GM10248 (cell line): ENCODE results near the gene RAPGEF3.
A peak's percentile ranks its signal among the peaks of the same experiment; 100 is the strongest.

ENCODE experiments used
- CTCF ChIA-PET: fragments of 300-600 bp; sonication (Branson Sonifier 250); formaldehyde crosslinking; extraction: SDS; loops from one replicate; lab custom pipeline; 2021; ENCODE audit warnings: antibody characterized with exemption; lab: Yijun Ruan, JAX
- POLR2A ChIA-PET: fragments of 350-650 bp; sonication (Branson Sonifier 250); formaldehyde crosslinking; extraction: SDS; loops from one replicate; lab custom pipeline; 2020; ENCODE audit warnings: antibody characterized with exemption; lab: Yijun Ruan, JAX
- DNase-seq: peaks from one replicate; pipeline ENCODE4 v3.0.0; 2012; ENCODE audit errors: extremely low spot score
- TF ChIP-seq, protein P1 (sequence below): IDR thresholded peaks from 2 replicates; pipeline ENCODE4 v1.5.1; 2012; ENCODE audit warnings: mild to moderate bottlenecking, low read depth; ENCODE audit errors: extremely low read depth, missing control alignments, control extremely low read depth

The RAPGEF3 gene, protein sequence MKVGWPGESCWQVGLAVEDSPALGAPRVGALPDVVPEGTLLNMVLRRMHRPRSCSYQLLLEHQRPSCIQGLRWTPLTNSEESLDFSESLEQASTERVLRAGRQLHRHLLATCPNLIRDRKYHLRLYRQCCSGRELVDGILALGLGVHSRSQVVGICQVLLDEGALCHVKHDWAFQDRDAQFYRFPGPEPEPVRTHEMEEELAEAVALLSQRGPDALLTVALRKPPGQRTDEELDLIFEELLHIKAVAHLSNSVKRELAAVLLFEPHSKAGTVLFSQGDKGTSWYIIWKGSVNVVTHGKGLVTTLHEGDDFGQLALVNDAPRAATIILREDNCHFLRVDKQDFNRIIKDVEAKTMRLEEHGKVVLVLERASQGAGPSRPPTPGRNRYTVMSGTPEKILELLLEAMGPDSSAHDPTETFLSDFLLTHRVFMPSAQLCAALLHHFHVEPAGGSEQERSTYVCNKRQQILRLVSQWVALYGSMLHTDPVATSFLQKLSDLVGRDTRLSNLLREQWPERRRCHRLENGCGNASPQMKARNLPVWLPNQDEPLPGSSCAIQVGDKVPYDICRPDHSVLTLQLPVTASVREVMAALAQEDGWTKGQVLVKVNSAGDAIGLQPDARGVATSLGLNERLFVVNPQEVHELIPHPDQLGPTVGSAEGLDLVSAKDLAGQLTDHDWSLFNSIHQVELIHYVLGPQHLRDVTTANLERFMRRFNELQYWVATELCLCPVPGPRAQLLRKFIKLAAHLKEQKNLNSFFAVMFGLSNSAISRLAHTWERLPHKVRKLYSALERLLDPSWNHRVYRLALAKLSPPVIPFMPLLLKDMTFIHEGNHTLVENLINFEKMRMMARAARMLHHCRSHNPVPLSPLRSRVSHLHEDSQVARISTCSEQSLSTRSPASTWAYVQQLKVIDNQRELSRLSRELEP

DNA sequence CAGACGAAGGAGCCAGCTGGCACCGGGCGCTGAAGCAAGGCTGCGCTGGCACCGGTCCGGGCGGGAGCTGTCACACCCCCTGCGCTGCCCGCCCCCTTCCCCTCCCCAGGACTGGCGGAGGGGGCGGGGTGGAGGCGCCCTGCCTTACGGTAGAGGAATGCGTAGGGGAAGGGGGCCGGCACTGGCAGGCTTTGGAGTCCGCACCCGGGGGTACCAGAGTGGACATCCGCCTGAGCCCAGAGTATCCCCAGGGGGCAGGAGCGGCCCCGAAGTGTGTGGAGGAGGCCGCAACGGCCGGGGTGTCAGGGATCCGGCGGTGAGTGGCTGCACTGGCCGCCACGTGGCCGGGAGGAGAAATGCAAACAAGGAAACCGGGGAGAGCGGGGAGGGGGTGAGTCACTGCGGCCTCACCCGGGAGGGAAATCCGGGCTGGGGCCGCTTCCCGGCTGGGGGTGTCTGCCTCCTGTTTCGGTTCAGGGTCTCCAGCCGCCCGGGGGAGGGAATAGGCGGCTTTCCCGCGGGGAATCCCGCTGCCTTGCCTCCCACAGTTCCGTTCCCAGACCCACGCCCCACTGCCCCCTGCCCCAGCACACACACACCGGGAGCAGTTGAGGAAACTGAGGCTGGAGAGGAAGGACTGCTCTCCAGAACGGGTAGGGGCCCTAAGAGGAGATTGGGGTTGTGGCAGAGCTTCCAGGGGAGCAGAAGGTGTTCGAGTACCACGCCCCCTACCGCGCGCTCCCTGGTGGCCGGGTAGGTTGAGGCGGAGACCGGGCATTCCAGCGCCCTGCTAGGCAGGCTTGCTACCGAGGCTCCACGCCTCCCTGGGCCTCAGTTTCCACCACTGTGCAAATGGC lies at the start of gene RAPGEF3:
Gene RAPGEF3, minus strand, starts transcription at position 47 of the 857 bp plus-strand sequence. CDS start 324 bp downstream, outside the sequence.
- TF ChIP-seq, protein P1, sequence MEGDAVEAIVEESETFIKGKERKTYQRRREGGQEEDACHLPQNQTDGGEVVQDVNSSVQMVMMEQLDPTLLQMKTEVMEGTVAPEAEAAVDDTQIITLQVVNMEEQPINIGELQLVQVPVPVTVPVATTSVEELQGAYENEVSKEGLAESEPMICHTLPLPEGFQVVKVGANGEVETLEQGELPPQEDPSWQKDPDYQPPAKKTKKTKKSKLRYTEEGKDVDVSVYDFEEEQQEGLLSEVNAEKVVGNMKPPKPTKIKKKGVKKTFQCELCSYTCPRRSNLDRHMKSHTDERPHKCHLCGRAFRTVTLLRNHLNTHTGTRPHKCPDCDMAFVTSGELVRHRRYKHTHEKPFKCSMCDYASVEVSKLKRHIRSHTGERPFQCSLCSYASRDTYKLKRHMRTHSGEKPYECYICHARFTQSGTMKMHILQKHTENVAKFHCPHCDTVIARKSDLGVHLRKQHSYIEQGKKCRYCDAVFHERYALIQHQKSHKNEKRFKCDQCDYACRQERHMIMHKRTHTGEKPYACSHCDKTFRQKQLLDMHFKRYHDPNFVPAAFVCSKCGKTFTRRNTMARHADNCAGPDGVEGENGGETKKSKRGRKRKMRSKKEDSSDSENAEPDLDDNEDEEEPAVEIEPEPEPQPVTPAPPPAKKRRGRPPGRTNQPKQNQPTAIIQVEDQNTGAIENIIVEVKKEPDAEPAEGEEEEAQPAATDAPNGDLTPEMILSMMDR, result peak; percentile 68
- POLR2A ChIA-PET, result interaction anchor here (1.0 kb wide), 1 partner anchor 77 kb away, joined by 5 read pairs; no protein-coding TSS in a partner anchor
- DNase-seq, result peak; percentile 86
- CTCF ChIA-PET, result interaction anchor here (0.6 to 14.5 kb wide), 15 partner anchors 9 to 107 kb away, joined by 3 to 448 read pairs (median 5); partner anchors contain the start of genes ENDOU and SLC48A1

DNA sequence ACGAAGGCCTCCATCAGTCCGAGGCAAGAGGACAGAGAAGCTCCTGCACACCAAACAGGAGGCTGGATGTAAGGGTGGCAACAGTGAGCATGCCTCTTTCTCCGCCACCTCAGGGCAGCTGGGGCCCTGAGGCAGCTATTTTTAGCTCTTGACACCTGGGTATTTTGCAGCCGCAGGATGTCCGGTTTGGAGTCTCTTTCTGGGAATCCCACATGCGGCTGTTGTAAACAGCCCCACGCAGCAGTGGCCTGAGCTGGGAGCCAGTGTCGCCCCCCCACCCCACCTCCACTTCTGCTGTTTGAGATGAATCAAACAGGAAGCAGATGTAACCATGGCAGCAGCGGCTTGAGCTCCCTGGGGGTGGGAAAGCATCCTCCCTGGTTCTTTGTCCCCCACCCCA lies 49.4 kb upstream of the RAPGEF3 start:
- ChIA-PET POLR2A (no interaction called here), CTCF (interaction anchor here (0.7 to 31.1 kb wide), 21 partner anchors 10 to 155 kb away, joined by 3 to 685 read pairs (median 5); partner anchors contain the start of genes HDAC7, RAPGEF3, SLC48A1 and TMEM106C)
- TF ChIP-seq, protein P1, result no peak
- peak; percentile 62 for DNase-seq

DNA sequence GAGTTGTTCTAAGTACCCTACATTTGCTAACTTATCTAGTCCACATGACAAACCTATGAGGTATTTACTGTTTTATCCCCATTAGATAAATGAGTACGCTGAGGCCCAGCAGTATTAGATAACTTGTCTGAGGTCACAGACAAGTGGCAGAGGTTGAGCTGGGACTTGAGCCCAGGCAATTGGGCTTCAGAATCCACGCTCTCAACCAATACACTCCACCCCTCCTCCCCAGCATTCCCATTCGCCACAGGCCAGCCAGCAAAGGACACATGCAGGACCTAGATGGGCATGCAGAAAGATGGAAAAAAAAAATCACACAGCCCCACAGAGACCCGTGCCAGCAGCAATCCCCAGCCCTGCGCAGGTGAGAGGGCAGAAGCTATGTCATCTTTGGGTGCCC lies 48.7 kb upstream of the RAPGEF3 start:
- ChIA-PET POLR2A (no interaction called here), CTCF (interaction anchor here (0.6 to 31.1 kb wide), 16 partner anchors 9 to 646 kb away, joined by 3 to 685 read pairs (median 6); partner anchors contain the start of genes HDAC7, RAPGEF3, SLC48A1 and TMEM106C)
- TF ChIP-seq, protein P1, result no peak
- DNase-seq, result no peak

DNA sequence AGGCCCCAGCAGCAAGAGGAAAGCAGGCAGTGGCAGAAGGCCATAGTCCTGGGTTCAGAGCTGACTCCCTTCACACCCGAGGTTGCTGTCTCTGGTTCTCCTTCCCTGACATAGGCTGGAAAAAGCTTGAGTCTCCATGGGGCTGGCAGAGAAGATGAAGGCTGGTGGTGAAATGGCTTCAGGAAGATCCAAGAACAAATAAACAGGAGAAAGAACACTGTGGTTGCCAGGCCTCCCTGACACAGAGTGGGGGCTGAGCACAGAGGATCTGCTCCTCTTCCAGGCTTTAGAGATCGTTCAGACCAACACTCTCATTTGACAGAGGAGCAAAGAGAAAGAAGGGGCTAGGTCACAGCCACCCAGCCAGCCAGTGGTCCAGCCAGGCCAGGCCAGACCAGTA lies 46.7 kb upstream of the RAPGEF3 start:
- TF ChIP-seq, protein P1, result no peak
- CTCF ChIA-PET, result interaction anchor here (1.3 to 31.1 kb wide), 6 partner anchors 7 to 38 kb away, joined by 3 to 685 read pairs (median 20); partner anchors contain the start of gene HDAC7
- POLR2A ChIA-PET, result no interaction called here
- no peak for DNase-seq

DNA sequence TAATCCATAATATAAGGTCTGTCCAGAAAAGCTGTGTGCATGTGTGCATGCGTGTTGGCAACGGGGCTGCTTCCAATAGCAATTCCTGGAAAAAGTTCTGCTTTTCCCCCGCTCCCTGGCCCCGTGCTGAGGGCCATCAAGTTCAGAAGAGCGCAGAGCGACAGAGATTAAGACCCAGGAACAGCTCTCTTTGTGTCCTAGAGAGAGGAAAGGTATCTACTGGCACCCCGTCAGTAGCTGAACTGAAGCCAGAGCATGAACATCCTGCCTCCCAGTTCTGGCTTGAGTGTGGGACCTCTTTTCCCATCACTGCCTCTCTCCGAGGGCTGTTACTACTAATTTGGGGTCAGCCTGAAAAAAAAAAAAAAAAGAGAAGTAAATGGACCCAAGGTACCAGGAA lies 45.5 kb upstream of the RAPGEF3 start:
- POLR2A ChIA-PET, result no interaction called here
- TF ChIP-seq, protein P1, result no peak
- DNase-seq, result no peak
- CTCF ChIA-PET, result interaction anchor here (0.7 to 31.1 kb wide), 7 partner anchors 9 to 60 kb away, joined by 3 to 685 read pairs (median 4); no protein-coding TSS in a partner anchor
